HEK293 (cell line): ENCODE data around the gene BCAT1.

Experiments used
- TF ChIP-seq, protein P1 (sequence below): fragments of 450-650 bp; formaldehyde crosslinking; IDR thresholded peaks from 2 replicates; pipeline ENCODE4 v1.5.1; 2016; ENCODE audit warnings: missing biosample characterization, missing genetic modification characterization
- TF ChIP-seq, protein P2 (sequence below): sonication (generic); formaldehyde crosslinking; IDR thresholded peaks from 2 replicates; pipeline ENCODE4 v1.8.1; 2022; ENCODE audit warnings: mild to moderate bottlenecking, moderate library complexity, missing genetic modification reagents

DNA sequence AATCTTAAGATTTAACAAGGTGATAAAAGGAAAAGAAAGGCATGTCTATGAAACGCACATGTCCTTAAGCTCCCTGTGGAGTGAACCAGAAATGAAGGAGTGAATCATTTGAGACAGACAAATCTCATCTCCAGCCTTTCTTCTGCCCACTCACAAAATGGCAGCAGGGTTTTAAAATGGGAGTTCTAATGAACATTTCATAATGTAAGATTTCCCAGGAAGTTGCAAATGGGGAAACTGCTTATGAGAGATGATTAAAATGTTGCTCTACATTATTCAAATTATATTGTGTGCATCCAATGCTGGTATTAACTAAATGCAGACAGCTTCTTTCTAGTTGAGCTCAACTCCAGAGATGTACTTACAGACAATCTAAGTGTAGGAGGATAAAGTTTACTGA is 76.7 kb downstream of the BCAT1 start:
- TF ChIP-seq, protein P1, sequence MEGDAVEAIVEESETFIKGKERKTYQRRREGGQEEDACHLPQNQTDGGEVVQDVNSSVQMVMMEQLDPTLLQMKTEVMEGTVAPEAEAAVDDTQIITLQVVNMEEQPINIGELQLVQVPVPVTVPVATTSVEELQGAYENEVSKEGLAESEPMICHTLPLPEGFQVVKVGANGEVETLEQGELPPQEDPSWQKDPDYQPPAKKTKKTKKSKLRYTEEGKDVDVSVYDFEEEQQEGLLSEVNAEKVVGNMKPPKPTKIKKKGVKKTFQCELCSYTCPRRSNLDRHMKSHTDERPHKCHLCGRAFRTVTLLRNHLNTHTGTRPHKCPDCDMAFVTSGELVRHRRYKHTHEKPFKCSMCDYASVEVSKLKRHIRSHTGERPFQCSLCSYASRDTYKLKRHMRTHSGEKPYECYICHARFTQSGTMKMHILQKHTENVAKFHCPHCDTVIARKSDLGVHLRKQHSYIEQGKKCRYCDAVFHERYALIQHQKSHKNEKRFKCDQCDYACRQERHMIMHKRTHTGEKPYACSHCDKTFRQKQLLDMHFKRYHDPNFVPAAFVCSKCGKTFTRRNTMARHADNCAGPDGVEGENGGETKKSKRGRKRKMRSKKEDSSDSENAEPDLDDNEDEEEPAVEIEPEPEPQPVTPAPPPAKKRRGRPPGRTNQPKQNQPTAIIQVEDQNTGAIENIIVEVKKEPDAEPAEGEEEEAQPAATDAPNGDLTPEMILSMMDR (tag by site-specific recombination) = no peak
- TF ChIP-seq, protein P2, sequence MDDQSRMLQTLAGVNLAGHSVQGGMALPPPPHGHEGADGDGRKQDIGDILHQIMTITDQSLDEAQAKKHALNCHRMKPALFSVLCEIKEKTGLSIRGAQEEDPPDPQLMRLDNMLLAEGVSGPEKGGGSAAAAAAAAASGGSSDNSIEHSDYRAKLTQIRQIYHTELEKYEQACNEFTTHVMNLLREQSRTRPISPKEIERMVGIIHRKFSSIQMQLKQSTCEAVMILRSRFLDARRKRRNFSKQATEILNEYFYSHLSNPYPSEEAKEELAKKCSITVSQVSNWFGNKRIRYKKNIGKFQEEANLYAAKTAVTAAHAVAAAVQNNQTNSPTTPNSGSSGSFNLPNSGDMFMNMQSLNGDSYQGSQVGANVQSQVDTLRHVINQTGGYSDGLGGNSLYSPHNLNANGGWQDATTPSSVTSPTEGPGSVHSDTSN = no peak
